HepG2 (cell line): ENCODE measurements around the gene ZCCHC8.
"Not testable (repeated sequence)": the region's sequence is repeated elsewhere in the genome, so short reads cannot be mapped to it uniquely, and the experiment has no call there.

ENCODE experiments used
- PPARG ChIP-seq: conservative IDR thresholded peaks from 2 replicates; pipeline ENCODE4 v1.6.1; 2016; ENCODE audit warnings: missing biosample characterization, missing genetic modification reagents
- RELA ChIP-seq: sonication (generic); formaldehyde crosslinking; IDR thresholded peaks from 2 replicates; pipeline ENCODE4 v1.4.0; 2020; ENCODE audit warnings: missing genetic modification reagents
- RFX5 ChIP-seq: IDR thresholded peaks from 2 replicates; pipeline ENCODE4 v1.6.1; 2011; ENCODE audit warnings: low read depth, low read length, improper control_type of control experiment

GRCh38 chr12:122470576-122470975 lies 30.2 kb downstream of the ZCCHC8 start:
- TF ChIP-seq RELA (CRISPR knock-in tag); RFX5; PPARG (CRISPR knock-in tag): not testable (repeated sequence)
